ENCODE measurements around the gene KRT16.
"Not testable (repeated sequence)": the region's sequence is repeated elsewhere in the genome, so short reads cannot be mapped to it uniquely, and the experiment has no call there.

KRT16 gene

GRCh38 chr17:41581366-41582060, 31.1 kb downstream of the KRT16 start:
- DNase-seq: no peak

- no peak for DNase-seq
Observed at GRCh38 chr17:41580687-41581365, 31.7 kb downstream of the KRT16 start.

- DNase-seq: no peak
Observed at GRCh38 chr17:41580244-41580575, 32.4 kb downstream of the KRT16 start.

GRCh38 chr17:41579484-41580243, 32.9 kb downstream of the KRT16 start:
- peak; percentile 18 to 55 for DNase-seq

- no peak for DNase-seq
Observed at GRCh38 chr17:41578971-41579370, 33.6 kb downstream of the KRT16 start.

- no peak for DNase-seq
Observed at GRCh38 chr17:41578538-41578937, 34.0 kb downstream of the KRT16 start.

GRCh38 chr17:41576740-41577139, 35.8 kb downstream of the KRT16 start:
- not testable (repeated sequence) for DNase-seq

GRCh38 chr17:41575336-41575735, 37.2 kb downstream of the KRT16 start:
- DNase-seq: no peak

- DNase-seq: no peak
Observed at GRCh38 chr17:41571561-41572434, 40.8 kb downstream of the KRT16 start, which contains the start of gene KRT9. Gene KRT9 (minus strand): TSS chr17:41572059. CDS start chr17:41571992, 67 bp downstream.

GRCh38 chr17:41567317-41567716, 45.2 kb downstream of the KRT16 start:
- DNase-seq: no peak

GRCh38 chr17:41565338-41565737, 47.2 kb downstream of the KRT16 start:
- DNase-seq: no peak

GRCh38 chr17:41563607-41564170, 48.9 kb downstream of the KRT16 start:
- DNase-seq: no peak

GRCh38 chr17:41561554-41561953, 51.0 kb downstream of the KRT16 start:
- no peak for DNase-seq

All from NCI-H446 (cell line).